Myocyte (in vitro differentiated cells): Measurements from ENCODE around the gene HDDC3. TPM values are rescaled to one million over a fixed set of nuclear protein-coding genes. Genes with fewer than 3 reads are reported as not detected.
"Not testable (repeated sequence)": the region's sequence is repeated elsewhere in the genome, so short reads cannot be mapped to it uniquely, and the experiment has no call there.

ENCODE experiments used
- DNase-seq: peaks from one replicate; pipeline ENCODE4 v3.0.0-alpha.2; 2012; ENCODE audit warnings: low read depth
- total RNA-seq: library from RNA; depleted of rRNA; stranded (reverse); fragments of >200 nt; gene quantifications from 2 replicates; pipeline ENCODE4 v1.2.3, GENCODE V29; 2014

HDDC3 gene
- total RNA-seq, 1 donor from 2014 or later: 8.9 TPM

DNA sequence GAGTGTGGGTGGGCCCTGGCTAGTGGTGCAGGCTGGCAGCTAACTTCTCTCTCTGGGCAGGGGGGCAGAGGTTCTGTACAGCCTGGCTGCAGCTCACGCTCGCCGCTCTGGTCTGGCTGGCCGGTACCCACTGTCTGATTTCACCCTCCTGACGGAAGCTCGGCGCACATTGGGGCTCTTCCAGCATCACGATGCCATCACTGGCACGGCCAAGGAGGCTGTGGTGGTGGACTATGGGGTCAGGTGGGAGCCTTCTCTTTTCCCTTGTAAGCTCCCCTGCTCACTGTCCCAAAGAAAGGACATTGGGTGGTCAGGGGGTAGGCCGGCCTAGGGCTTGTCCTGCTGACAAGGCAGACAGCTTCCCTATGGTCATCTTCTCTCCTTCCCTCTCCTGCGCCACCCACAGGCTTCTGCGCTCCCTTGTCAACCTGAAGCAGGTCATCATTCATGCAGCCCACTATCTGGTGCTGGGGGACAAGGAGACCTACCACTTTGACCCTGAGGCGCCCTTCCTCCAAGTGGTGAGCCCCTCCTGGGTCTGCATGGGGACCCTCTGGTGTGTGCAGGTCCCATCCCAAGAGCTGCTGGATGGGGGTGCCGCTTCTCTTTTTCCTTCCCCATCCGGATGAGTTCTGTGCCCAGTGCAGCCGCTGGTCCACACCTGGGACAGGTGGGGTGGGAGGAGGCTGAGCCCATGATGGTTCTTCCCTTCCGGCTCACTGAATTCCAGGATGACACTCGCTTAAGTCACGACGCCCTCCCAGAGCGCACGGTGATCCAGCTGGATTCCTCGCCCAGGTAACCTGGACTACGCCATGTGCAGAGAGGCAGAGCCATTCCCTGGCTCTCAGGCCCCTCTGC, 21.7 kb downstream of the HDDC3 start:
- DNase-seq: no peak

GRCh38 chr15:90909976-90910375, 22.4 kb downstream of the HDDC3 start:
- DNase-seq: no peak

DNA sequence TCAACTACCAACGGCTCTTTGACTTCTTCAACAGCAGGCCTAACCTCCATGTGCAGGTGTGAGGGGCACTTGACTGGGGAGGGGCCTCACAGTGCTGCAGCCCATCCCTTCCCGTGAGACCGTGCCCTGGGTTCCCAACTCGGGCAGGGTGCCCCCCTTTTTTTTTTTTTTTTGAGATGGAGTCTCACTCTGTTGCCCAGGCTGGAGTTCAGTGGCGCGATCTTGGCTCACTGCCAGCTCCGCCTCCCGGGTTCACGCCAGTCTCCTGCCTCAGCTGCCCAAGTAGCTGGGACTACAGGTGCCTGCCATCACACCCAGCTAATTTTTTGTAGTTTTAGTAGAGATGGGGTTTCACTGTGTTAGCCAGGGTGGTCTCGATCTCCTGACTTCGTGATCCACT, 22.9 kb downstream of the HDDC3 start:
- DNase-seq: not testable (repeated sequence)

- DNase-seq: no peak
Measured at GRCh38 chr15:90907838-90908507, 24.4 kb downstream of the HDDC3 start.

GRCh38 chr15:90907051-90907660, 25.2 kb downstream of the HDDC3 start:
- DNase-seq: no peak

GRCh38 chr15:90906181-90906849, 26.0 kb downstream of the HDDC3 start:
- DNase-seq: no peak

- DNase-seq: no peak
Measured at GRCh38 chr15:90905306-90906180, 26.8 kb downstream of the HDDC3 start.

DNA sequence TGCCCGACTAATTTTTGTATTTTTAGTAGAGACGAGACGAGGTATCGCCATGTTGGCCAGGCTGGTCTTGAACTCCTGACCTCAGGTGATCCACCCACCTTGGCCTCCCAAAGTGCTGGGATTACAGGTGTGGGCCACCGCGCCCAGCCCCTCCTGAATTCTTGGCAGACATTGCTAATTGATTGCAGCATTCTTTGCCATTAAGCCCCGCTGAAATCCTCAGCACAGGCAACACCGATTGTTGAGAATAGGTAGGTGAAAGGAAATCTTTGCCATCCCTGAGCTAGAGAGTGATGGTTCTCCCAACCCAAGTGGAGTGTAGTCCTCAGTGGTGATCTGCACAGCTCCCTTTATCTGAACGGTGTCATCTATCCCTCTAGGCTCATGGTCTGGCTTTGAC, 27.6 kb downstream of the HDDC3 start:
- DNase-seq: no peak

DNA sequence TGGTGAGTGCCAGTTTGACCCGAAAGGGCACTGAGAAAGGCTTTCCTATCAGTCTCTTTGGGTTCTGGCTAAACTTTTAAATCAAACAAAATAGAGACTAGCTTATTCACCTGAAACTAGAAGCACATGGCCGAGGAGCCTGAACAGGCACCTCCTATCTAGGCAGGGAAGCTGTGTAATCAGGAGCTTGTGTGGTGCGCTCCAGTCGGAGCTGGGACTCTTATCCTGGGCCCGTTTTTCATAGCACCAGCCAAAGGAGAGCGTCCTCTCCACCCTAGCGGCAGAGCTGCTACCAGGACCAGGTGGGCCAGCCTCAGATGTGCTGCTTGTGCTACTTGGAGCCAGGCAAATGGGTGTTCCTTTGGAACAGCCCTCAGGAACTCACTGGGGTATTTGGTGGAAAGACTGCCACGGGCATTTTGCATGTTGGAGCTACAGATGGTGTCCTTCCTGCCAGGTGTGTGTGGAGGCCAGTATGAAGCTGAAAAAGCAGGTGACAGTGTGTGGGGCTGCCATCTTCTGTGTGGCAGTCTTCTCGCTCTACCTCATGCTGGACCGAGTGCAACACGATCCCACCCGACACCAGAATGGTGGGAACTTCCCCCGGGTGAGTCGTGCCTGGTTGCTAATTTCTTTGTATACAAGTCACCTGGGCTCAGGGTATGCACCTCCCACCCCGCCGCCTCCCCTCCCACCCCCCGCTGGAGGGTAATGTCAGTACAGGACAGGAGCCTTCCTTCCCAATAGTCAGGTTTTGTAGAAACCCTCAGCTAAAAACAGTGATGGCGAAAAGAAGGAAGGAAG, 28.4 kb downstream of the HDDC3 start:
- no peak for DNase-seq

DNA sequence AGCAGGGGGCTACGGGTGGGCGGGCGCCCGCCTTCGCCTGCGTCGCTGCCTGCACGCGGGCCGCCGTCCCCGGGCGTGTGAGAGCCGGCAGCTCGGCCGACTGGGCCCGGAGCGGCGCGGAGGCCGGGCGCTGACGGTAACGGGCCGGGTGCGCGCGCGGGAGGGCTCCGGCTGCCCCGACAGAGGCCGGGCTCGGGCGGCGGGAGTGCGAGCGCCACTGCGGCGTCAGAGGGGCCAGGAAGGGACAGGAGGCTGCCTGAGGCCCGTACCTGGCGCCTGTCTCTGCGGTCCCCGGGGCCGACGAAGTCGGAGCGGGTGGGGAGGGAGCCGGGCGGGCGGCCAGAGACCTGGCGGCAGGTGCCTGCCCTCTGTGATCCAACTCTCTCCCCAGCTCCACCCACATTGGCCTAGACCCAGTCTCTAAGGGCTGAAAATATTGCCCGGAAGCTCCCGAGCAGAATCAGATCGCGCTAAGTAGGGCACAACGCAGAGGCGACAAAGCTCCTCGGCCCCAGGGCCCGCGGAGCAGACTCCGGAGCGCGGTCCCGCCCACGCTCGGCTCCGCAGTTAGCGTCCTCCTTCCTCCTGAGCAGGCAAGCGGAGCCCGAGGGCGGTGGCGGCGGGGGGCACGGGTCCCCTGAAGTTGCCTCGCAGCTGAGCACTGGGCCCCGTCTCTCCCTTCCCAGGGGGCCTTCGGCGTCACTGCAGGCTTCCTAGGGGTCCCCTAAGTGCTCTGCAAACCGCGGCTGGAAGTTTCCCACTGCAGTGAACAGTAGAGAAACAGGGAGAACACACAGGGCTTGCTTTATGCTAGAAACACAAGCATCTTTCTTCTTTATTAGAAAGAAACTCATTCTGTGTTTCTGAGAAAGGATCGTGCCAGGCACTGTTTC, 29.3 kb downstream of the HDDC3 start, which contains the start of gene MAN2A2:
Gene MAN2A2, plus strand, starts transcription at position 463 of the 893 bp plus-strand sequence. CDS start 906 bp downstream, outside the sequence.
- peak; percentile 64 for DNase-seq

DNA sequence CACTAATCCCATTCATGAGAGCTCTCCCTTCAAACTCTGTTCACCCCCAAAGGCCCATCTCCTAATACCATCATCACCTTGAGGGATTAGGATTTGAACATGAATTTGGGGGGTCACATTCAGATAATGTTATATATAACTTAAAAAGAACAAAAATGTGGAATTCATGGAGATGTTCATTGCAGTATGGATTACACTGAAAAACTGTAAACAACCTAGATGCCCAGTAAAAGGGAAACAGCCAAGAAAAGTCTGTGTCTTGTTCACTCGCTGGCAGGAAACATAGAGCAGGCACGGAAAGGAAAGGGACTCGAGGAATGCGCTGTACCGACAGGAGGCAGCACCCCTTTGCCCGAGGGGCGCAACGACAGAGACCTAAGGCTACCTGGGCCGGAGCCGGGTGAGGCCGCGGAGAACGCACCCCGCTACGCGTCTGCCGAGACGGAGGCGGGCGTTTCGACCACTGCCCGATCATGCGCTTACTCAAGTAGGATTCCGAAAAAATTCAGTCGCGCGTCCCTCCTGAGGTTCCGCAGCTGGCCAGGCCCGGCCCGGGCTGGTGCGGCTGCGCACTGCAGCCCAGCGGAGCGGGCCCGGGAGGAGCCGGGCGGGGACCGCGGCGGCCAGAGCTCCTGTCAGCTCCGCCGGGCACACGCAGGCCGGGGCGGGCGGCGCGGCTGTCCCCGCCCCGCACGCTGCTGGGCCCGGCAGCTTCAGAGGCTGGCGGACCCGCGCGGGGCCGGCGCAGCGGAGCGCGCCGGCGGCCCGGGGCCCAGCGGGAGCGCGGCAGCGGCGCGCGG, 30.1 kb downstream of the HDDC3 start:
- peak; percentile 84 for DNase-seq

DNA sequence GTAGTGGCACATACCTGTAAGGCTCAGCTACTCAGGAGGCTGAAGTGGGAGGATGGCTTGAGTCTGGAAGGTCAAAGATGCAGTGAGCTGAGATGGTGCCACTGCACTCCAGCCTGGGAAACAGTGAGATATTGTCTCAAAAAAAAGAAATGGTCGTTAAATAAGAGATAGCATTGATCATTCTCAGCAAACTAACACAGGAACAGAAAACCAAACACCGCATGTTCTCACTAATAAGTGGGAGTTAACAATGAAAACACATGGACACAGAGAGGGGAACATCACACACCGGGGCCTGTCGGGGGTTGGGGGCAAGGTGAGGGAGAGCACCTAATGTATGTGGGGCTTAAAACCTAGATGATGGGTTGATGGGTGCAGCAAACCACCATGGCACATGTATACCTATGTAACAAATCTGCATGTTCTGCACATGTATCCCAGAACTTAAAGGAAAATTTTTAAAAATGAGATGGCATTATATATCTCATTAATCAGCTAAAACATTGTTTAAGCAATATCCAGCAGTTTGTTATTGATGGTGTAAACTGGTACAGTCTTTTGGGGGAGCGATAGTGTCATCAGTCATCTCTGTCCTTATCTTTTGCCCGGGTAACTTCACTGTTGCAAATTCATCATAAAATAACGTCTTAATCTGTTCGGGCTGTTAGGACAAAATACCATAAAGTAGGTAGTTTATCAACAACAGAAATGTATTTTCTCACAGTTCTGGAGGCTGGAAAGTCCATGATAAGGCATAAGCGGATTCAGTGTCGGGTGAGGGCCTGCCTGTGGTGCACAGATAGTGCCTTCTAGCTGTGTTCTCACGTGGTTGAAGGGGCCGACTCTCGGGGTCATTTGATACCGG, 30.9 kb downstream of the HDDC3 start:
- no peak for DNase-seq

DNA sequence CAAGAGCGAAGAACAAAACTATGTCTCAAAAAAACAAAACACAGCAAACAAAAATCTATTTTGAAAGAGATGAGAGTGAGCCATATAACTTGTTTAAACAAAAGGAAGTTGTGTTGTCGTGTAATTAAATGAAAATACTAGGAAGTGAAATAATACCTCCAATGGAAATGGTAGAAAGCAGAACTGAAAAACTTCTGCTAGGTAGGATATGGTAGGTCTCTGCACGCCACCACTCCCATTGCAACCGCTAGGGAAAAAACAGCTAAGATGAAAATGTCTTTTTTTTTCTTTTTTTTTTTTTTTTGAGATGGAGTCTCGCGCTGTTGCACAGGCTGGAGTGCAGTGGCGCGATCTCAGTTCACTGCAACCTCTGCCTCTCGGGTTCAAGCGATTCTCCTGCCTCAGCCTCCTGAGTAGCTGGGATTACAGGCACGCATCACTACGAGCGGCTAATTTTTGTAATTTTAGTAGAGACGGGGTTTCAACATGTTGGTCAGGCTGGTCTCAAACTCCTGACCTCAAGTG, 35.2 kb downstream of the HDDC3 start:
- not testable (repeated sequence) for DNase-seq

DNA sequence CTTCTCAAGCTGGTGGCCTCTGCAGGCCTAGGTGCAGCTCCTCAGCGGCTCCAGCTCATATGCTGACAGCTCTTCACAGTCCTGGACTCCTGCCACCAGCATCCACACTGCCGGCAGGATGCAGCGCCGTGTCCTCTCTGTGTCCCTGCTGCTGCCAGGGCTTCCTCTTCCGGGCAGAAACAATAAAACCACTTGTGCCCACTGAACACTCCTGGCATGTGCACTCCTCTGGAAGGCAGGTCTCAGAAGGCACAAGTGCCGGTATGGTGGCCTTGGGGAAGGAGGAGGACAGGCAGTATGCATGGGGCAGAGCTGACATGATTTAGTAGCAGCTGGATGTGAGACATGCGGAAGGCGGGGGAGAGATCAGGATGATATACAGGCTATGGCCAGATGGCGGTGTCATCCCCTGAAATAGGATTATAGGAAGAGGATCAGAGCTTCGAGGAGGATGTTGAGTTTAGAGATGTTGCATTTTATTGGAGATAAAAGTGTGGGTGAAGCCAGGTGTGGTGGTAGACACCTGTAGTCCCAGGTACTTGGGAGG, 36.7 kb downstream of the HDDC3 start:
- peak; percentile 26 for DNase-seq

GRCh38 chr15:90893175-90894090, 38.9 kb downstream of the HDDC3 start:
- DNase-seq: no peak
